Ovary (tissue), 3 donors: ENCODE data around the gene SLC12A3.

Experiments
- POLR2A ChIP-seq: fragments of 450-650 bp; IDR thresholded peaks from one replicate; pipeline ENCODE4 v1.6.1; 2017; ENCODE audit warnings: antibody characterized with exemption, mild to moderate bottlenecking, moderate library complexity
- TF ChIP-seq, protein P1 (sequence below), 3 donors: fragments of 450-650 bp in 2 of 3; fragments of 200-600 bp in 1 of 3; IDR thresholded peaks; one replicate each; pipeline versions ENCODE4 v1.5.1 to v1.8.0; 2016 to 2022; ENCODE audit warnings: antibody characterized with exemption in 3 of 3, mild to moderate bottlenecking in 1 of 3
- donor health status: DM: no; HTN: no; CAD: no.

DNA sequence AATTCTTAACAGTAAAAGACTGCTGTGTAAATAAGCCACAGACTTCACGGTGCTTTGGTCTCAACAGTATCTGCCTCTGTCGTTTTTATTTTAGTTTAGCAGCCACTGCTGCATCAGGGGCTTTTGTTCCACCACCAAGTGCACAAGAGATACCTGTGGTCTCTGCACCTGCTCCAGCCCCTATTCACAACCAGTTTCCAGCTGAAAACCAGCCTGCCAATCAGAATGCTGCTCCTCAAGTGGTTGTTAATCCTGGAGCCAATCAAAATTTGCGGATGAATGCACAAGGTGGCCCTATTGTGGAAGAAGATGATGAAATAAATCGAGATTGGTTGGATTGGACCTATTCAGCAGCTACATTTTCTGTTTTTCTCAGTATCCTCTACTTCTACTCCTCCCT is 74.8 kb downstream of the SLC12A3 start:
- TF ChIP-seq, protein P1, sequence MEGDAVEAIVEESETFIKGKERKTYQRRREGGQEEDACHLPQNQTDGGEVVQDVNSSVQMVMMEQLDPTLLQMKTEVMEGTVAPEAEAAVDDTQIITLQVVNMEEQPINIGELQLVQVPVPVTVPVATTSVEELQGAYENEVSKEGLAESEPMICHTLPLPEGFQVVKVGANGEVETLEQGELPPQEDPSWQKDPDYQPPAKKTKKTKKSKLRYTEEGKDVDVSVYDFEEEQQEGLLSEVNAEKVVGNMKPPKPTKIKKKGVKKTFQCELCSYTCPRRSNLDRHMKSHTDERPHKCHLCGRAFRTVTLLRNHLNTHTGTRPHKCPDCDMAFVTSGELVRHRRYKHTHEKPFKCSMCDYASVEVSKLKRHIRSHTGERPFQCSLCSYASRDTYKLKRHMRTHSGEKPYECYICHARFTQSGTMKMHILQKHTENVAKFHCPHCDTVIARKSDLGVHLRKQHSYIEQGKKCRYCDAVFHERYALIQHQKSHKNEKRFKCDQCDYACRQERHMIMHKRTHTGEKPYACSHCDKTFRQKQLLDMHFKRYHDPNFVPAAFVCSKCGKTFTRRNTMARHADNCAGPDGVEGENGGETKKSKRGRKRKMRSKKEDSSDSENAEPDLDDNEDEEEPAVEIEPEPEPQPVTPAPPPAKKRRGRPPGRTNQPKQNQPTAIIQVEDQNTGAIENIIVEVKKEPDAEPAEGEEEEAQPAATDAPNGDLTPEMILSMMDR (IDR thresholded peaks at IDR 0.05): no peak
- TF ChIP-seq POLR2A: no peak
